HCT116 (cell line): ENCODE data around the gene PSMC3. TPM values are rescaled to one million over a fixed set of nuclear protein-coding genes. Genes with fewer than 3 reads are reported as not detected.

Source experiments
- ATAC-seq: fragments of 200-7000 bp; cut with Tn5 transposase; 2 replicates; pipeline ENCODE4 v1.9.1; 2020; ENCODE audit warnings: mild to moderate bottlenecking, moderate library complexity
- BruUV-seq: library from RNA; stranded (reverse); fragments of 400-500 nt; replicated peaks from 2 replicates; lab custom pipeline; 2021; lab: Mats Ljungman, UMichigan
- CTCF ChIA-PET: fragments of 300-600 bp; sonication (Branson Sonifier 250); formaldehyde crosslinking; loops from one replicate; lab custom pipeline; 2021; ENCODE audit warnings: antibody characterized with exemption; lab: Charles Lee
- POLR2A ChIA-PET: fragments of 300-600, 350-600 bp; sonication (Branson Sonifier 250); formaldehyde crosslinking; loops from one replicate; lab custom pipeline; 2021; ENCODE audit warnings: antibody characterized with exemption; lab: Charles Lee
- RAD21 ChIA-PET, 2 experiments: fragments of 300-600 bp; sonication (Branson Sonifier 250); formaldehyde crosslinking; loops; one replicate each; lab custom pipeline; 2023; ENCODE audit warnings: low total read pairs in 2 of 2; ENCODE audit not compliant: uncharacterized antibody in 2 of 2, unreplicated experiment in 2 of 2, low non-redundant PET in 1 of 2; lab: Charles Lee
- DNase-seq: peaks from one replicate; pipeline ENCODE4 v3.0.0-alpha.2; 2010; ENCODE audit warnings: low read depth, low spot score
- H2AFZ ChIP-seq: fragments of 200-600 bp; shearing (Covaris generic), sonication (generic); 2 replicates; pipeline ENCODE4 v1.6.1; 2017; ENCODE audit warnings: low read depth, mixed run types, mixed read lengths, antibody characterized with exemption, low read length; ENCODE audit not compliant: poor library complexity, severe bottlenecking
- H3K27ac ChIP-seq: 2 replicates; pipeline ENCODE4 v1.5.1; 2012; ENCODE audit warnings: low read depth, low read length
- H3K27me3 ChIP-seq: fragments of 200-600 bp; sonication (generic); 2 replicates; pipeline ENCODE4 v1.6.1; 2016; ENCODE audit warnings: mixed run types, low read length, mixed read lengths; ENCODE audit not compliant: insufficient read depth
- H3K36me3 ChIP-seq, 2 experiments: fragments of 200-500 bp in 1 of 2; fragments of 200-600 bp in 1 of 2; sonication (Bioruptor generic) in 1 of 2; sonication (generic) in 1 of 2; 2 replicates each; pipeline versions ENCODE4 v1.5.1 to v1.6.1; 2014 to 2016; ENCODE audit warnings: low read length in 2 of 2, inconsistent platforms in 1 of 2, mixed read lengths in 1 of 2, mixed run types in 1 of 2; ENCODE audit not compliant: insufficient read depth in 2 of 2, control insufficient read depth in 1 of 2
- H3K4me1 ChIP-seq, 2 experiments: fragments of 200-600 bp in 1 of 2; sonication (generic) in 1 of 2; 2 replicates each; pipeline versions ENCODE4 v1.5.1 to v1.6.1; 2012 to 2017; ENCODE audit warnings: low read length in 2 of 2, inconsistent platforms in 1 of 2, mild to moderate bottlenecking in 1 of 2, mixed read lengths in 1 of 2, mixed run types in 1 of 2, moderate library complexity in 1 of 2; ENCODE audit not compliant: insufficient read depth in 2 of 2, control insufficient read depth in 1 of 2
- H3K4me2 ChIP-seq: fragments of 200-600 bp; sonication (generic); 2 replicates; pipeline ENCODE4 v1.6.1; 2017; ENCODE audit warnings: mixed run types, low read length, mixed read lengths
- H3K4me3 ChIP-seq, 2 experiments: fragments of 200-600 bp in 1 of 2; sonication (generic) in 1 of 2; replicated peaks in 1 of 2; 2 replicates each; pipeline ENCODE4 v1.5.1; 2011 to 2016; ENCODE audit warnings: low read length in 2 of 2, control low read depth in 1 of 2, low read depth in 1 of 2, mild to moderate bottlenecking in 1 of 2, mixed read lengths in 1 of 2, mixed run types in 1 of 2
- H3K79me2 ChIP-seq: fragments of 200-600 bp; sonication (generic); 2 replicates; pipeline ENCODE4 v1.6.1; 2017; ENCODE audit warnings: mild to moderate bottlenecking, mixed run types, low read length, moderate library complexity, mixed read lengths; ENCODE audit not compliant: insufficient read depth
- H3K9ac ChIP-seq: fragments of 200-600 bp; sonication (generic); 2 replicates; pipeline ENCODE4 v1.6.1; 2016; ENCODE audit warnings: low read length, mixed read lengths
- H3K9me2 ChIP-seq: fragments of 200-600 bp; sonication (generic), shearing (Covaris generic); 2 replicates; pipeline ENCODE4 v1.6.1; 2017; ENCODE audit warnings: mixed run types, mild to moderate bottlenecking, moderate library complexity; ENCODE audit not compliant: insufficient read depth
- H3K9me3 ChIP-seq, 2 experiments: fragments of 200-500 bp in 1 of 2; fragments of 200-600 bp in 1 of 2; sonication (Bioruptor generic) in 1 of 2; sonication (generic) in 1 of 2; 2 replicates each; pipeline ENCODE4 v1.6.1; 2014 to 2017; ENCODE audit warnings: low read length in 2 of 2, mixed read lengths in 2 of 2, inconsistent platforms in 1 of 2, low read depth in 1 of 2, mild to moderate bottlenecking in 1 of 2, mixed run types in 1 of 2, moderate library complexity in 1 of 2; ENCODE audit not compliant: control insufficient read depth in 1 of 2, insufficient read depth in 1 of 2
- H4K20me1 ChIP-seq: fragments of 200-600 bp; sonication (generic), shearing (Covaris generic); 2 replicates; pipeline ENCODE4 v1.6.1; 2017; ENCODE audit warnings: mixed run types, mild to moderate bottlenecking, moderate library complexity; ENCODE audit not compliant: insufficient read depth
- CBX3 ChIP-seq: IDR thresholded peaks from 2 replicates; pipeline ENCODE4 v1.6.1; 2012; ENCODE audit warnings: low read depth
- EGR1 ChIP-seq: IDR thresholded peaks from 2 replicates; pipeline ENCODE4 v1.6.1; 2012; ENCODE audit warnings: low read depth
- EZH2phosphoT487 ChIP-seq: fragments of 200-600 bp; IDR thresholded peaks from 2 replicates; pipeline ENCODE4 v1.6.1; 2018; ENCODE audit warnings: antibody characterized with exemption, borderline replicate concordance
- POLR2A ChIP-seq: IDR thresholded peaks from 2 replicates; pipeline ENCODE4 v1.7.0; 2011; ENCODE audit warnings: borderline replicate concordance; ENCODE audit not compliant: insufficient read depth, insufficient read length; ENCODE audit errors: extremely low read depth
- POLR2AphosphoS5 ChIP-seq: IDR thresholded peaks from 2 replicates; pipeline ENCODE4 v1.6.1; 2011; ENCODE audit warnings: mild to moderate bottlenecking, low read depth, low read length, moderate library complexity
- RAD21 ChIP-seq: IDR thresholded peaks from 2 replicates; pipeline ENCODE4 v1.6.1; 2012; ENCODE audit warnings: low read depth, mild to moderate bottlenecking
- REST ChIP-seq: IDR thresholded peaks from 2 replicates; pipeline ENCODE4 v1.6.1; 2012; ENCODE audit warnings: low read depth
- ZBTB33 ChIP-seq: IDR thresholded peaks from 2 replicates; pipeline ENCODE4 v1.6.1; 2011; ENCODE audit warnings: mild to moderate bottlenecking, low read length, moderate library complexity; ENCODE audit not compliant: insufficient replicate concordance; ENCODE audit errors: extremely low read depth
- intact Hi-C: fragments of 100-400 bp; cut with micrococcal nuclease; formaldehyde crosslinking; loops from 2 replicates; pipeline ENCODE4 v1.10.0; 2022
- total RNA-seq: library from RNA; stranded (reverse); gene quantifications from one replicate; pipeline ENCODE4 v1.2.1, GENCODE V29; 2021; ENCODE audit not compliant: unreplicated experiment
- TF ChIP-seq, protein P1 (sequence below): IDR thresholded peaks from 2 replicates; pipeline ENCODE4 v1.6.1; 2012

Gene PSMC3
- total RNA-seq, 1 experiment from 2014 or later: 155 TPM

DNA sequence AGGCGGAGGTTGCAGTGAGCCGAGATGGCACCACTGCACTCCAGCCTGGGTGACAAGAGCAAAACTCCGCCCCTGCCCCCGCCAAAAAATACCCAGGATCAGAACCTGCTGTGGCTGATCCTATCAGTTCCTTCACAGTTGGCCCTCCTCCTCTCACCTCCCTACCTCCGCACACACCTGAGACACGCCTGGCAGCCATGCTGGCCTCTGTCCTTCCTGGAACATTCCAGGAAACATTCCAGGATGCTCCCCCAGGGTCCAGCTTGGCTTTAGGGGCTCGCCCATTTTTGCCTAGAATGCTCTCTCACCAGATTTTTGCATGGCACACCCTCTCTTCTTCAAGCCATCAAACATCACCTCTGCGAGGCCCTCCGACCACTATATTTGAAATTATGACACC is 20.6 kb upstream of the PSMC3 start:
- Histone ChIP-seq H3K9me3 (no peaks in the 10 kb centered on the region), H3K4me2 (no peak overlapping the region), H3K27ac (no peak overlapping the region), H4K20me1 (no peaks in the 10 kb centered on the region), H2AFZ (no peak overlapping the region), H3K36me3 (no peaks in the 10 kb centered on the region), H3K9me2 (no peaks in the 10 kb centered on the region), H3K4me1 (no peaks in the 10 kb centered on the region), H3K4me3 (no peak overlapping the region), H3K9ac (no peak overlapping the region), H3K79me2 (no peaks in the 10 kb centered on the region), H3K27me3 (no peaks in the 10 kb centered on the region)
- no peak for ATAC-seq
- BruUV-seq: no TSS peak
- TF ChIP-seq ZBTB33 (no peak), EZH2phosphoT487 (no peak), POLR2AphosphoS5 (no peak), EGR1 (no peak), CBX3 (no peak), POLR2A (no peak), RAD21 (no peak), REST (no peak)
- TF ChIP-seq, protein P1, sequence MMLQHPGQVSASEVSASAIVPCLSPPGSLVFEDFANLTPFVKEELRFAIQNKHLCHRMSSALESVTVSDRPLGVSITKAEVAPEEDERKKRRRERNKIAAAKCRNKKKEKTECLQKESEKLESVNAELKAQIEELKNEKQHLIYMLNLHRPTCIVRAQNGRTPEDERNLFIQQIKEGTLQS: no peak
- POLR2A ChIA-PET: no interaction called here
- CTCF ChIA-PET: no interaction called here
- no peak for DNase-seq
- RAD21 ChIA-PET: no interaction called here
- intact Hi-C loops: no loop called here
